Astrocyte (in vitro differentiated cells and primary cell): ENCODE data around the gene SHISA3. TPM values are rescaled to one million over a fixed set of nuclear protein-coding genes. Genes with fewer than 3 reads are reported as not detected.

ENCODE experiments used
- DNase-seq: peaks from one replicate; pipeline ENCODE4 v3.0.0-alpha.2; 2010; ENCODE audit warnings: low read depth
- FAIRE-seq: peaks from 2 replicates; lab custom pipeline; 2011; peaks lifted over from hg19 to GRCh38; lab: Jason Lieb, UNC
- H2AFZ ChIP-seq: 2 replicates; pipeline ENCODE4 v1.6.0; 2012; ENCODE audit warnings: low read depth, low read length, inconsistent platforms
- H3K27ac ChIP-seq: 2 replicates; pipeline ENCODE4 v1.5.1; 2011; ENCODE audit warnings: low read depth, low read length, inconsistent platforms
- H3K27me3 ChIP-seq: 2 replicates; pipeline ENCODE4 v1.6.0; 2011; ENCODE audit warnings: low read length, inconsistent platforms; ENCODE audit not compliant: insufficient read depth
- H3K36me3 ChIP-seq: 2 replicates; pipeline ENCODE4 v1.5.1; 2011; ENCODE audit warnings: low read length, inconsistent platforms; ENCODE audit not compliant: insufficient read depth
- H3K4me1 ChIP-seq: 2 replicates; pipeline ENCODE4 v1.5.1; 2011; ENCODE audit warnings: low read length, inconsistent platforms; ENCODE audit not compliant: insufficient read depth
- H3K4me2 ChIP-seq: 2 replicates; pipeline ENCODE4 v1.6.0; 2012; ENCODE audit warnings: low read length, inconsistent platforms
- H3K4me3 ChIP-seq: 2 replicates; pipeline ENCODE4 v1.5.1; 2011; ENCODE audit warnings: low read depth, mild to moderate bottlenecking, low read length, inconsistent platforms; ENCODE audit not compliant: insufficient read depth
- H3K79me2 ChIP-seq: 2 replicates; pipeline ENCODE4 v1.6.0; 2012; ENCODE audit warnings: mild to moderate bottlenecking, low read length, inconsistent platforms; ENCODE audit not compliant: insufficient read depth
- H3K9ac ChIP-seq: 2 replicates; pipeline ENCODE4 v1.6.0; 2012; ENCODE audit warnings: mild to moderate bottlenecking, low read length, inconsistent platforms
- H3K9me3 ChIP-seq: 2 replicates; pipeline ENCODE4 v1.5.1; 2012; ENCODE audit warnings: low read depth, mild to moderate bottlenecking, low read length, inconsistent platforms; ENCODE audit not compliant: insufficient read depth
- H4K20me1 ChIP-seq: 2 replicates; pipeline ENCODE4 v1.6.0; 2012; ENCODE audit warnings: low read length, inconsistent platforms; ENCODE audit not compliant: insufficient read depth
- H3K27ac Mint-ChIP-seq: one replicate; pipeline ENCODE4 v1.8.0; 2021; ENCODE audit warnings: mild to moderate bottlenecking, mixed read lengths; ENCODE audit not compliant: unreplicated experiment
- H3K27me3 Mint-ChIP-seq: one replicate; pipeline ENCODE4 v1.8.0; 2021; ENCODE audit warnings: low read depth, mixed read lengths; ENCODE audit not compliant: unreplicated experiment
- H3K36me3 Mint-ChIP-seq: one replicate; pipeline ENCODE4 v1.8.0; 2021; ENCODE audit warnings: low read depth, mixed read lengths; ENCODE audit not compliant: unreplicated experiment
- H3K4me1 Mint-ChIP-seq: one replicate; pipeline ENCODE4 v1.8.0; 2021; ENCODE audit warnings: low read depth, mixed read lengths; ENCODE audit not compliant: unreplicated experiment
- H3K4me3 Mint-ChIP-seq: one replicate; pipeline ENCODE4 v1.8.0; 2021; ENCODE audit warnings: mild to moderate bottlenecking, moderate library complexity, mixed read lengths; ENCODE audit not compliant: unreplicated experiment
- H3K9me3 Mint-ChIP-seq: one replicate; pipeline ENCODE4 v1.8.0; 2021; ENCODE audit warnings: mild to moderate bottlenecking, mixed read lengths; ENCODE audit not compliant: unreplicated experiment
- EZH2 ChIP-seq: IDR thresholded peaks from 2 replicates; pipeline ENCODE4 v1.6.1; 2012; ENCODE audit warnings: mild to moderate bottlenecking, low read length, inconsistent platforms; ENCODE audit not compliant: insufficient read depth
- total RNA-seq: library from RNA; stranded (reverse); gene quantifications from 2 replicates; pipeline ENCODE4 v1.2.1, GENCODE V29; 2021
- TF ChIP-seq, protein P1 (sequence below): IDR thresholded peaks from 2 replicates; pipeline ENCODE4 v1.5.1; 2011; ENCODE audit warnings: low read depth, mild to moderate bottlenecking, inconsistent platforms, low read length, moderate library complexity; ENCODE audit not compliant: insufficient read depth

Gene SHISA3
- total RNA-seq, 1 donor from 2014 or later = not detected

DNA sequence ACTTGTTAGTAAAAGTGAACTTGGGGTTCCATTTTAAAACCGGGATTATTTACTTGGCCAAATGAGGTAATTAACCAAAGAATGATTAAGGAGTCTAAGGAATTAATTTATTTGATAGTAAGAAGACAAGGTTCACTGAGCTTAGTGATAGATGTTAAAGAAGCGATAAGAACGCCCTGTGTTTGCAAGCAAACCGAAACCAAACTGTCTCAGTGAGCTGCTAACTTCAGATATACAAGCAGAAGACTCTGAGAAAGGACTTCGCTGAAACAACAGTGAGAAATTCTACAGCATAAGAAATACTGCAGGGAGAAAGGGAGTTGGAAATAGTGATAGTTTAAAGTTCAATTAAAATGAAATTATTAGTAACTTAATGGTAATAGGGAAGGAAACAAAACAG is 37.6 kb upstream of the SHISA3 start:
- FAIRE-seq (no peak), DNase-seq (no peak)
- Histone ChIP-seq H3K27ac (no peak overlapping the region), H3K27me3 (peaks cover 8% of the 10 kb centered on the region), H3K4me1 (no peaks in the 10 kb centered on the region), H3K4me3 (no peak overlapping the region), H3K36me3 (no peaks in the 10 kb centered on the region), H4K20me1 (no peaks in the 10 kb centered on the region), H2AFZ (no peak overlapping the region), H3K9ac (no peak overlapping the region), H3K79me2 (no peaks in the 10 kb centered on the region), H3K9me3 (no peaks in the 10 kb centered on the region), H3K4me2 (no peak overlapping the region)
- Mint-ChIP-seq H3K4me3 (no peak overlapping the region), H3K4me1 (no peaks in the 10 kb centered on the region), H3K27ac (no peak overlapping the region), H3K36me3 (no peaks in the 10 kb centered on the region), H3K9me3 (no peaks in the 10 kb centered on the region), H3K27me3 (peaks cover 8% of the 10 kb centered on the region)
- TF ChIP-seq, protein P1, sequence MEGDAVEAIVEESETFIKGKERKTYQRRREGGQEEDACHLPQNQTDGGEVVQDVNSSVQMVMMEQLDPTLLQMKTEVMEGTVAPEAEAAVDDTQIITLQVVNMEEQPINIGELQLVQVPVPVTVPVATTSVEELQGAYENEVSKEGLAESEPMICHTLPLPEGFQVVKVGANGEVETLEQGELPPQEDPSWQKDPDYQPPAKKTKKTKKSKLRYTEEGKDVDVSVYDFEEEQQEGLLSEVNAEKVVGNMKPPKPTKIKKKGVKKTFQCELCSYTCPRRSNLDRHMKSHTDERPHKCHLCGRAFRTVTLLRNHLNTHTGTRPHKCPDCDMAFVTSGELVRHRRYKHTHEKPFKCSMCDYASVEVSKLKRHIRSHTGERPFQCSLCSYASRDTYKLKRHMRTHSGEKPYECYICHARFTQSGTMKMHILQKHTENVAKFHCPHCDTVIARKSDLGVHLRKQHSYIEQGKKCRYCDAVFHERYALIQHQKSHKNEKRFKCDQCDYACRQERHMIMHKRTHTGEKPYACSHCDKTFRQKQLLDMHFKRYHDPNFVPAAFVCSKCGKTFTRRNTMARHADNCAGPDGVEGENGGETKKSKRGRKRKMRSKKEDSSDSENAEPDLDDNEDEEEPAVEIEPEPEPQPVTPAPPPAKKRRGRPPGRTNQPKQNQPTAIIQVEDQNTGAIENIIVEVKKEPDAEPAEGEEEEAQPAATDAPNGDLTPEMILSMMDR = no peak
- TF ChIP-seq EZH2 = no peak

DNA sequence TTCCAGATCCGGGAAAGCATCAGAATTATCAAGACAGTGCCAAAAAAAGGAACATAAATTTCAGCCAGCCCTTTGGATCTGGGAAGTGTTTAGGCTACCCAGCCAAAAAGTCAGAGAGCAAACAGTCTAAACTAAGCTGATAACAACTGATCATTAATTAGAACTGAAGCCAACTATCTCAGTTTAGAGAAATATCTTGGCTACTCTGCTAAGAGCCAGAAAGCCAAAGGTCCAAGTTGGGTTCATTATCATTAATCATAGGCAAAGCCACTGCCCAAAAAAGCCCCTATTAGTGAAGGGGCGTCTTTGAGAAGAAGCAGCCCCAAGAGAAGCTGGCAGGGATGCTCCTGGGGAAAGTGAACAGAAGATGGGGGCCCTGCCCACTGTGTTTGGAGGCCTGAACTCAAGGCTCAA is 37.0 kb upstream of the SHISA3 start:
- Histone ChIP-seq H3K79me2 (no peaks in the 10 kb centered on the region), H3K27ac (no peak overlapping the region), H3K9me3 (no peaks in the 10 kb centered on the region), H3K4me2 (no peak overlapping the region), H3K27me3 (peaks cover 8% of the 10 kb centered on the region), H3K9ac (no peak overlapping the region), H3K4me1 (no peaks in the 10 kb centered on the region), H3K4me3 (no peak overlapping the region), H2AFZ (no peak overlapping the region), H3K36me3 (no peaks in the 10 kb centered on the region), H4K20me1 (no peaks in the 10 kb centered on the region)
- FAIRE-seq (no peak), DNase-seq (no peak)
- Mint-ChIP-seq H3K27me3 (peaks cover 8% of the 10 kb centered on the region), H3K4me1 (no peaks in the 10 kb centered on the region), H3K27ac (no peak overlapping the region), H3K36me3 (no peaks in the 10 kb centered on the region), H3K4me3 (no peak overlapping the region), H3K9me3 (no peaks in the 10 kb centered on the region)
- no peak for TF ChIP-seq EZH2
- TF ChIP-seq, protein P1 = no peak

DNA sequence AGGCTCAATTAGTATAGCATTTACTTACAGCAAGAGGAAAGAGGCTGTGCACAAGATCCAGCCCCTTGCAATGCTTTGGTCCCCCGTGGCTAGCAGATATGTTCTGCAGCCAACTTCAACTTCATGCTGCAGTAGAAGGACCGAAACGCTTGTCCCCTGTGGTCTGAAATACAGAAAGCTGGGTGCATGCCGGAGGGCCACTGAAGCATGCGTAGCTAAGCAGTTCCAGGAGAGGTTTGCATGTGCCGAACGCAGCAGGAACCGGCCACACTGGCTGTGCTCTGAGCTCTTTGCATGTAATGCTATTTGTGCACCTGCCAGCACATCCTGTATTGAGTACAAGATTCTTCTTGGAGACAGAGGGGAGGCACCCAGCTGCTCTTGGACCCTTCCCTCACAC is 35.8 kb upstream of the SHISA3 start:
- Histone ChIP-seq H3K9me3 (no peaks in the 10 kb centered on the region), H2AFZ (no peak overlapping the region), H4K20me1 (no peaks in the 10 kb centered on the region), H3K4me2 (no peak overlapping the region), H3K4me1 (no peaks in the 10 kb centered on the region), H3K27ac (no peak overlapping the region), H3K79me2 (no peaks in the 10 kb centered on the region), H3K27me3 (peaks cover 4% of the 10 kb centered on the region), H3K4me3 (no peak overlapping the region), H3K9ac (no peak overlapping the region), H3K36me3 (no peaks in the 10 kb centered on the region)
- Mint-ChIP-seq H3K36me3 (no peaks in the 10 kb centered on the region), H3K4me1 (no peaks in the 10 kb centered on the region), H3K4me3 (no peak overlapping the region), H3K27ac (no peak overlapping the region), H3K9me3 (no peaks in the 10 kb centered on the region), H3K27me3 (peaks cover 8% of the 10 kb centered on the region)
- TF ChIP-seq EZH2 = no peak
- TF ChIP-seq, protein P1 = no peak
- no peak for DNase-seq
- FAIRE-seq = no peak
